UCSD-AML1 (cell line): Measurements from ENCODE around the gene TSPAN9.

ENCODE experiments used
- DNase-seq: peaks from one replicate; lab custom pipeline; 2025; ENCODE audit not compliant: unreplicated experiment; lab: John Stamatoyannopoulos, UW

The TSPAN9 gene

GRCh38 chr12:3076730-3077571, at the start of gene TSPAN9:
Gene TSPAN9 (plus strand): TSS chr12:3077379. CDS start chr12:3201194, 123,815 bp downstream.
- DNase-seq, result peak; percentile 73

GRCh38 chr12:3028108-3028507, 49.1 kb upstream of the TSPAN9 start:
- DNase-seq, result no peak

- no peak for DNase-seq
Observed at GRCh38 chr12:3030821-3031429, 46.3 kb upstream of the TSPAN9 start.

- DNase-seq, result no peak
Observed at GRCh38 chr12:3032161-3032560, 45.0 kb upstream of the TSPAN9 start.

DNA sequence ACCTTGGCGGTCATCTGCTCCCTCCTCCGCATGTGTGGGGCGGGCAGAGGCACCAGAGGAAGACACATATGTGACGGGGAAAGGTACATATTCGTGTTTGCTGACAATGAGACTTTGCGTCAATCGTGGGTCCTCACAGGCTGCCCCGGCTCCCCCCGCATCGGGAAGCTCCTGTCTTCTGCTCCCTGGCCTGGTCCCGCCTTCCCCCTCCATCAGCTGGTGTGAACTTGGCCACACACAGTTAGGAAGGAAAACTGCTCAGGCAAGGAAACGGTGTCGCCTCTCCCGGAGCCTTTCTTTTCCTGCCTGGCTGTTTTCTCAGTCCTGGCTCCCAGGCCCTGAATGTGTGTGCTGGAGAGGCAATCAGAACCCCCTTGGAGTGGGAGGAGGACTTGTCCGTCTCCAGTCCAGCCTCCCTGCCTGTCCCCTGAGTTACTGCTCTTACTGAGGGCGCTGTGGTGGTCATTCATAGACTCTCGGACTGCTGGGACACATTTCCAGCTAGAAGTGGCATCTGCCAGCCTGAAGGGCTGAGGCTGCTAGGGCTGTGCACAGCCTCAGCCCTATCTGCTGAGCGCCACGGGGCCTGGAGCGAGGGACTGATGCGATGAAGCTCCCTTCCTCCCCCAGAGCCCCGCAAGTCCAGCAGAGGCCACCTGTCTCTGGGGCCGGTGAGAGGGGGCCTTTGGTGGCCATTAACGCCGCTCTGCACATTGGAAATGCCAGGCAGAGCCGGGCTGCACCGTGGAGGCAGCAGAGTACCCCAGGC, 44.2 kb upstream of the TSPAN9 start:
- DNase-seq, result no peak

DNA sequence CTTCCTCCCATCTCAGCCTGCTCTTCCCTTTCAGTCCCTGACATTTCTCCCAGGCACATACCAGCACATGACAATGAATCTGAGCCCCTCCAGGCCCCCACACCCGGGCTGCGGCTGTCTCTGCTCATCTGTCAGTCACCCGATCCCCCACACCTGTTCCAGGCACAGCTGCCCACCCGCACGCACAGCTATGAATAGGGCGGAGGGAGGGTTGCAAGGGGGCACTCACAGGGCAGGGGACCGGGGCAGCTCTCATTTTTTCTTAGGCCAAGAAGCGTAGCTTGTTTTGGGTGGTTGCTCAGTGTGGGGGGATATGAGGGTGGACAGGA, 43.7 kb upstream of the TSPAN9 start:
- no peak for DNase-seq

DNA sequence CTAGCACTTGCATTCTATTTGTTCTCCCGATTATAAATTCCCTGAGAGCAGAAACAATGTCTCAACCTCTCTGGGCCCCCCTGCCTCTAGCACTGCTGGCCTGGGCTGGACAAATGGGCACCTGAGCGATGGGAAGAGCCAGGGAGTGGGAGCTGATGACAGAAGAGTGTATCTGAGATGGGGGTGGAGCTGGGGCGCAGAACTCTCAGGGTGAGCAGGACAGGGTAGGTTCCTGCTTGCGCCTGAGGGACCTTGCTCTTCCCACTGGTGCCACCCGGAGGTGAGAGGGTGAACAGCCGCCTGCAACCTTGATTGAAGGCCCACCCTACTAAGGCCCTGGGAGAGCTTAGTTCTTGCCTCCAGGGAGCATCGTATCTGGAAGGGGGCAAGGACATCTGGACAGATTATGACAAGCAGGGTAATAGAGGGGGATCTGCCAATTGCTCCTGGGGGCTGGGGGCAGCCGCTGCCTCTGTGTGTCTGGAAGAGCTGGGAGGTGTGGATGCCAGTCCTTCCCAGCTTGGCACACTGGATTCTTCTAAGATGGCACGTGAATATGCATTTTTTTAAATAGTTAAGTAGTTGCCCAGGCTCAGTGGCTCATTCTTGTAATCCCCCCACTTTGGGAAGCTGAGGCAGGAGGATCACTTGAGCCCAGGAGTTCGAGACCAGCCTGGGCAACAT, 43.0 kb upstream of the TSPAN9 start:
- DNase-seq, result peak; percentile 67

- no peak for DNase-seq
Observed at GRCh38 chr12:3035171-3035570, 42.0 kb upstream of the TSPAN9 start.

GRCh38 chr12:3035815-3036702, 41.1 kb upstream of the TSPAN9 start:
- no peak for DNase-seq

DNA sequence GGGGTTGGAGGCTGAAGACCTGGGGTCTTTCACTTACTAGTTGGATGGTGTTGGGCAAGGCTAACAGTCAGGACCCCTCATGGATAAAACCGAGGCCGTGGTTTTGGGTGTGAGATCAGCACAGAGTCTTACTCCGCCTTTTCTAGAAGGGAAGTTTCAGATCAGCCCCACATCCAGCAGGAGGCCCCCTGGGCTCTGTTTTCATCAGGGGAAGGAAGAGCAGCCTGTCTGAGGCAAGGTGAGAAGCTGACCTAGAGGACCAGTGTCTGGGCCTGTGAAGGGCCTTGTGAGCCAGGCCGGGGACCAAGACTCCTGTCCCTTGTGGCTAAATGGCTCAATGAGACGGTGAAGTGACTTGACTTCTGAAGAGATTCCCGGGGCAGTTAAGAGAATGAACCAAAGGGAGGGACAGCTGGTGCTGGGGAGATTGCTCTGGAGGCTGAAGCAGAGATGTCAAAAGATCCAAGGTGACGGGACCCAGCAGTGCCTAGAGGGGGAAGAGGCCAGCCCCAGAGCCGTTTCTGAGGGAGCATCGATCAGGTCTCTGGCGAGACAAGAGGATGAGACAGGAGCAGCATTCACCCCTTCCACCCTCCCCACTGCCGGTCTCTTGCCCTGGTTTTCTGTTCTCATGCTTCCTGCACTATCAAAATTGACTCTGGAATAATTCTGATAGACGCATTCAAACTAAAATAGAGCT, 40.1 kb upstream of the TSPAN9 start:
- no peak for DNase-seq

DNA sequence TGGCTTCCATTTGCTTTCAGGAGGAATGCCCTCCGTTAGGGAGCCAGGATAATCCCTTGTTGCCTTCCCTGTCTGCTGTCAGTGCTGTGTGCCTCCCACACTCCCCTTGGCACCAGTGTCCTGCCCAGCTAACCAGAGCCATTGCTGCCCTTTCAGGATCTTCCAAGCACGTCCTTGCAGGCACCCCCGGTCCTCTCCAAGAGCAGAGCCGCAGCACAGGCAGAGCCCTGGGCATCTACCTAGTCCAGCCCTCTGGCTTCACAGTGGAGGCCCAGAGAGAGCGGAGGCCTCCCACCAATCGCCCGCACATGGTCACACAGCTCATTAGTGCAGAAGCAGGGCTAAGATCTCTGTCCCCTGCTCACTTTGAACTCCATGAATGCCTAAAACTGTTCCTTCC, 39.0 kb upstream of the TSPAN9 start:
- no peak for DNase-seq

DNA sequence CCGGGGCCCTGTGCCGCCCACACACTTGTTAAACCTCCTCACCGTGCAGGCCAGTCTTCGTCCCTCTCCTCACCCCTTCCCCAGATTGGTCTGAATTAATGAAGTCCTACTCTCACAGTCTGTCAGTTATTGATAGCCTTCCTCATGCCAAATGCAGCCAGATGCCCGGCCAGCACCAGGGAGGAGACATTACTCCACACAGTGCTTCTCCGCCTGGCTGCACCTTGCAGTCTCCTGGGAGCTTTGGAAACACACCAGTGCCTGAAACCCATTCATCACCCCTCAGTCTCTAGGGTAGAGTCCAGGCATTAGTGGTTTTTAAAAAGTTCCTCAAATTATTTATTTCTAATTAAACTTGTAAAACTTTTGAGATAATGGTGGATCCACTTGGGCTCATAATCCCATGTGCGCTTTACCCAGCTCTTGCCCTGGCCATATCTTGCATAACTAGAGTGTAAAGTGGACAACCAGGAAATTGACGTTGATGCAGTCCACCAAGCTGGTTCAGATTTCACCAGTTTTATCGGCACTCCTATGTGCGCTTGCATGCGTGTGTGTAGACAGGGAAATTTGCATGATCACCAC, 38.2 kb upstream of the TSPAN9 start:
- no peak for DNase-seq

DNA sequence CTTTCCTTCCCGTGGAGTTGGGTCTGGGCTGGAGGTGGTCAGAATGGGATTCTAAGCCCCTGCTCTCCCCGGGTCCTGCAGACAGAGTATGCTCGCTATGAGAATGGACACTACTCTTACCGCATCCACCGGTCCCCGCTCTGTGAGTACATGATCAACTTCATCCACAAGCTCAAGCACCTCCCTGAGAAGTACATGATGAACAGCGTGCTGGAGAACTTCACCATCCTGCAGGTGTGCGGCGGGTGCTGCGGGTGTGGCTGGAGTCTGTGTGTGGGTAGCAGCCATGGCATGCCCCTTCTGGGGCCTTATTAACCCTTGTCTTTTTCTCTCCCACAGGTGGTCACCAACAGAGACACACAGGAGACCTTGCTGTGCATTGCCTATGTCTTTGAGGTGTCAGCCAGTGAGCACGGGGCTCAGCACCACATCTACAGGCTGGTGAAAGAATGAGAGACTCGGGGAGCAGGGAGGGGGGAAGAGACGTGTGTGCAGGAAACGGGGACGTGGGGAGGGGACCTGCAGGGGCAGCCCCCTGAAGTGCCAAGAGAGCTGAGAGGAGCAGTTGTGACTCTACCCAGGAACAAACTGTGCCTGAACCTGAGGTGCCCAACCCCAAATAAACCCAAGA, 37.0 kb upstream of the TSPAN9 start:
- no peak for DNase-seq

DNA sequence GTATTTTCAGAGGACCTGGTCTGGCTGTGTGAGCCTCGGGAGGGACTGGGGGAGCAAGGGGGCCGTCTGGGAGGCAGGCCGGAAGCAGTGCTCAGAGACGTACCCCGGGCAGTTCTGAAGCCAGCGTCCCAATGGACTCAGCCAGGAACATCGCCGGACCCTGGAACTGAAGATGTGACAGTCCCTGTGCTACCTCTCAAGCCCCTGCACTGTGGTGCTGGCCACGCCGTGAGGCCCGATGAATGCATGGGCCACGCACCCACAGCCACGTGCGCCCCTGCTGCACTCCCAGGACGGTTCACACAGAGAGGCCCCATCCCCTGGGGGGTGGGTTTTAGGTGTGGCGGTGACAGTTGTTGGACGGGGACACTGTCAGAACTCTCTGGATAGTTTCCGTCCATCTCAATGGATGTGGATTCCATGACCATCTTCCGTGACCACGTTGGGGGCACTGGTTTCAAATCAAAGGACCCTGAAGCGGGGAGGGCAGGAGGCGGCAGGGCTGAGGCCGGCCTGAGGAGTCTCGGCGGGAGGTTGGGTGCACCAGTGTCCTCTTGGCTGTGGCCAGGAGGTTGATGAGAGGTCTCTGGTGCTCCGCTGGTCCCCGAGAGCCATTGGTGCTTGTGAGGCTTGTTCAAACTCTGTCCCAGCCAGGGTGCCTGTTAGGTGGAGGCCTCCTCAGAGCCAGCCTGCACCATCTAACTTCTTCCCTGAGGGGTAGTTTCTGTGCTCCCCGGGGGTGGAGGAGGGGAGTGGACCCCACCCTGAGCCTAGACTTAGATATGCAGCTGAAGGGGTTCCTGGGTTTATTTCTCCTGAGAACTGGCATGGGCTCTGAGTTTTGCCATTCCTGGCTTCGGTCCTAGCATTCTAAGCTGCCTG, 36.3 kb upstream of the TSPAN9 start:
- DNase-seq, result no peak

GRCh38 chr12:3041558-3042164, 35.5 kb upstream of the TSPAN9 start:
- peak; percentile 72 for DNase-seq

GRCh38 chr12:3042394-3042793, 34.8 kb upstream of the TSPAN9 start:
- DNase-seq, result peak; percentile 76

DNA sequence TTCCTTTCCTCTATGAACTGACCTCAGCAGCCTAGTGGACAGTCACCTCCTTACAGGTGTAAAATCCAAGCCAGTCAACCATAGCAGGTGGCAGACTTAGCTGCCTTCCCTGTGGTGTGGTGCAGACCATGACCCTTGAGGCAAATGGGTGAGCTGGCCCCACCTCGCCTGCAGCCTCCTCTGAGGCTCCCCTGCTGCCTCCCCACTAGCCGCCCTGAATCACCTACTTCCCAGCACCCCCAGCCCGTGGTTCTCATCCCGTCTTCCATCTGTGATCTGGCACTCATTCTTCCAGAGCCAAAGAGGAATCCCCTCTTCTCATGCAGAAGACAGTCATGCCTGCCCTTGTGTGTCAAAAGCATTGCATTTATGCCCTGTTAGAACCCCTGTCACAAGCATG, 34.4 kb upstream of the TSPAN9 start:
- no peak for DNase-seq

- no peak for DNase-seq
Observed at GRCh38 chr12:3043406-3043805, 33.8 kb upstream of the TSPAN9 start.
